ENCODE measurements around the gene EWSR1. TPM values are rescaled to one million over a fixed set of nuclear protein-coding genes. Genes with fewer than 3 reads are reported as not detected.

Gene EWSR1
- total and polyA plus RNA-seq, 2 experiments from 2014 or later, result 391 to 427 TPM

GRCh38 chr22:29334148-29334547 is 66.1 kb downstream of the EWSR1 start:
- no peak for DNase-seq (ENCODE audit: low spot score)

More at GRCh38 chr22:29334148-29334547, 66.1 kb downstream of the EWSR1 start:
- H3K27me3 ChIP-seq (ENCODE audit: insufficient read depth), result no peaks in the 10 kb centered on the region
- H2AFZ ChIP-seq, result no peak overlapping the region
- H4K20me1 ChIP-seq (replicated peaks; ENCODE audit: insufficient read depth), result no peaks in the 10 kb centered on the region; the same call in 1 of the 2 replicates
- H3K4me2 ChIP-seq, result no peak overlapping the region
- Mint-ChIP-seq H3K4me1 (peaks cover 6% of the 10 kb centered on the region; the same call in 1 of the 3 replicates), H3K9me3 (no peaks in the 10 kb centered on the region), H3K4me3 (no peak overlapping the region), H3K27me3 (ENCODE audit: insufficient read depth, low read depth, poor library complexity) (peaks cover 6% of the 10 kb centered on the region), H3K36me3 (ENCODE audit: low read depth) (peaks cover 27% of the 10 kb centered on the region), H3K27ac (no peak overlapping the region)
- ATAC-seq, result no peak
- TF ChIP-seq EZH2phosphoT487 (IDR thresholded peaks at IDR 0.05; ENCODE audit: unreplicated experiment), result no peak
- no peak for TF ChIP-seq STAT1 (IDR thresholded peaks at IDR 0.05; ENCODE audit: unreplicated experiment)
- no peak for TF ChIP-seq ZNF462 (CRISPR knock-in tag; IDR thresholded peaks at IDR 0.05)
- no peak for TF ChIP-seq EZH2 (IDR thresholded peaks at IDR 0.05; ENCODE audit: low read depth, unreplicated experiment)
- TF ChIP-seq JUNB (IDR thresholded peaks at IDR 0.05; ENCODE audit: unreplicated experiment), result no peak
- no peak for TF ChIP-seq REST (IDR thresholded peaks at IDR 0.05; ENCODE audit: unreplicated experiment)
- no peak for TF ChIP-seq ZNF114 (CRISPR knock-in tag; IDR thresholded peaks at IDR 0.05)
- TF ChIP-seq POLR2AphosphoS5 (IDR thresholded peaks at IDR 0.05; ENCODE audit: low read depth), result no peak
- no peak for TF ChIP-seq CREB1 (CRISPR knock-in tag; IDR thresholded peaks at IDR 0.05; ENCODE audit: low read depth)
- no peak for TF ChIP-seq ZNF331 (CRISPR knock-in tag; IDR thresholded peaks at IDR 0.05; ENCODE audit: low read depth)
- H3K4me3 ChIP-seq, result no peak overlapping the region
- H3K9me2 ChIP-seq (ENCODE audit: insufficient read depth), result no peaks in the 10 kb centered on the region
- peaks cover 8% of the 10 kb centered on the region; the same call in 1 of the 2 replicates for H3K36me3 ChIP-seq (ENCODE audit: insufficient read depth)
- no peaks in the 10 kb centered on the region for H3K79me2 ChIP-seq (replicated peaks; ENCODE audit: insufficient read depth)
- no peaks in the 10 kb centered on the region for H3F3A ChIP-seq (replicated peaks; ENCODE audit: low read depth)
- no peaks in the 10 kb centered on the region for H3K4me1 ChIP-seq (ENCODE audit: insufficient read depth)
- no peak overlapping the region for H3K27ac ChIP-seq (ENCODE audit: low read depth)

All from GM23338 (cell line).